Effector memory CD8-positive, alpha-beta T cell (primary cell): ENCODE data around the gene DGCR8.
"Not testable (repeated sequence)": the region's sequence is repeated elsewhere in the genome, so short reads cannot be mapped to it uniquely, and the experiment has no call there.

Source experiments
- ATAC-seq: fragments of 150-1000 bp; cut with Tn5 transposase; replicated peaks from 2 replicates; pipeline ENCODE4 v1.10.0; 2021; ENCODE audit warnings: mild to moderate bottlenecking, moderate library complexity
- DNase-seq, 3 experiments: peaks; one replicate each; pipeline ENCODE4 v3.0.0; 2021
- H3K27ac Mint-ChIP-seq, 2 donors: one replicate each; pipeline ENCODE4 v1.8.0; 2022; ENCODE audit warnings: mild to moderate bottlenecking in 2 of 2, mixed read lengths in 2 of 2, moderate library complexity in 2 of 2
- H3K27me3 Mint-ChIP-seq, 2 donors: one replicate each; pipeline ENCODE4 v1.8.0; 2022; ENCODE audit warnings: mixed read lengths in 2 of 2
- H3K36me3 Mint-ChIP-seq: one replicate; pipeline ENCODE4 v1.8.0; 2022; ENCODE audit warnings: mild to moderate bottlenecking, moderate library complexity, mixed read lengths; ENCODE audit not compliant: insufficient read depth
- H3K4me1 Mint-ChIP-seq, 2 donors: one replicate each; pipeline ENCODE4 v1.8.0; 2022; ENCODE audit warnings: low read depth in 2 of 2, mixed read lengths in 2 of 2
- H3K4me3 Mint-ChIP-seq, 2 donors: one replicate each; pipeline ENCODE4 v1.8.0; 2022; ENCODE audit warnings: mild to moderate bottlenecking in 2 of 2, mixed read lengths in 2 of 2, moderate library complexity in 2 of 2
- H3K9me3 Mint-ChIP-seq, 2 donors: one replicate each; pipeline ENCODE4 v1.8.0; 2022; ENCODE audit warnings: mixed read lengths in 2 of 2

DGCR8 gene

GRCh38 chr22:20065896-20066616 is 14.0 kb upstream of the DGCR8 start:
- Mint-ChIP-seq H3K27me3 (no peaks in the 10 kb centered on the region), H3K27ac (peak overlapping the region in 1 of 2 donors; percentile 4), H3K4me1 (peaks cover 4 to 7% of the 10 kb centered on the region in 2 donors), H3K36me3 (peaks cover 14% of the 10 kb centered on the region), H3K9me3 (no peaks in the 10 kb centered on the region), H3K4me3 (no peak overlapping the region)
- DNase-seq (no peak), ATAC-seq (no peak)

DNA sequence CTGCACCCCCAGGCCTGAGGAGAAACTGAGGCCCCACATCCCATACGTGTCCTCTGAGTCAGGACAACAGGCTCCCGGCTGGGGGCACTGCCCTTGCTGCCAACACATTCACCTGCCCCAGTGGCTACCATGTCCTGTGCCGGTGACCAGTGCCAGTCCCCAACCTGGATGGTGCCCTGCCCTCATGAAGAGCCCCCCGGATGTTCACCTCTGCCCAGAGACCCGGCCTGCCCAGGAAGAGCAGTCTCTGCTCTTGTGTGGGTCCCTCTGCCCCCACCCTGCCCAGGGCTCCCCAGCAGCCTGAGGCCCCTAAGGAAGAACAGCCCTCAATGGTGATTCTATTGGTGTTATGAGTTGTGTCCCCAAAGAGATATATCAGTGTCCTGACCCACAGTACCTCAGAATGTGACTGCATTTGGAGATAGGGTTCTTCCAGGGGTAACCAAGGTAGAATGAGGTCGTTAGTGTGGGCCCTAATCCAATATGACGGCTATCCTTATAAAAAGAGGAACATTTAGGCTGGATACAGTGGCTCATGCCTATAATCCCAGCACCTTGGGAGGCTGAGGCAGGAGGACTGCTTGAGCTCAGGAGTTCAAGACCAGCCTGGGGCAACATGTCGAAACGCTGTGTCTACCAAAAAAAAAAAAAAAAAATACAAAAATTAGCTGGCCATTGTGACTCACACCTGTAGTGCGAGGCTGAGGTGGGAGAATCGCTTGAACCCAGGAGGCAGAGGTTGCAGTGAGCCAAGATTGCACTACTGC is 13.2 kb upstream of the DGCR8 start:
- ATAC-seq: no peak
- no peak for DNase-seq
- no peaks in the 10 kb centered on the region for H3K27me3 Mint-ChIP-seq
- H3K27ac Mint-ChIP-seq: peak overlapping the region in 1 of 2 donors; percentile 4
- H3K36me3 Mint-ChIP-seq: peaks cover 10% of the 10 kb centered on the region
- H3K4me1 Mint-ChIP-seq: peaks cover 2 to 7% of the 10 kb centered on the region in 2 donors
- H3K4me3 Mint-ChIP-seq: no peak overlapping the region
- no peaks in the 10 kb centered on the region for H3K9me3 Mint-ChIP-seq

- H3K4me3 Mint-ChIP-seq, ATAC-seq, H3K4me1 Mint-ChIP-seq, H3K36me3 Mint-ChIP-seq, H3K27ac Mint-ChIP-seq, H3K27me3 Mint-ChIP-seq, H3K9me3 Mint-ChIP-seq, DNase-seq: not testable (repeated sequence)
These were observed 12.7 kb upstream of the DGCR8 start for GRCh38 chr22:20067384-20067682.

DNA sequence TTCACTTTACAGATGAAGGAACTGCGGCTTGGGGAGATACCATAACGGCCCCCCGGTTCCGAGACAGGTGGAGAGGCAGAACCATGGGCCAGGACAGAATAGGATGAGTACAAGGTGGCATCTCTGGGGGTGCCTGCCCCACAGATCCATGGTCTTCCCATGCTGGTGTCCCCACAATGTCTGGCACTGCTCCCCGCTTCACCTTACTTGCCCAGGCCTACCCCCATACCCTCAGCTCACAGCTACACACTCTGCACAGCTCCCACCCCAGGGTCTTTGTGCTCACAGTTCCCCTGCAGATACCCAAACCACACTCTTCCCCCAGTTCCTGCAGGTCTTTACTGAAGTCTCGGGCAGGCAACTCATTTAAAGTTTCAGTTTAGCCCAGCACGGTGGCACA is 11.4 kb upstream of the DGCR8 start:
- H3K36me3 Mint-ChIP-seq: peaks cover 4% of the 10 kb centered on the region
- no peaks in the 10 kb centered on the region for H3K9me3 Mint-ChIP-seq
- DNase-seq (no peak), ATAC-seq (no peak)
- peaks cover 2 to 4% of the 10 kb centered on the region in 2 donors for H3K4me1 Mint-ChIP-seq
- H3K27ac Mint-ChIP-seq: peak overlapping the region in 1 of 2 donors; percentile 57
- no peaks in the 10 kb centered on the region for H3K27me3 Mint-ChIP-seq
- no peak overlapping the region for H3K4me3 Mint-ChIP-seq

GRCh38 chr22:20069331-20070042 is 10.6 kb upstream of the DGCR8 start:
- no peaks in the 10 kb centered on the region for H3K9me3 Mint-ChIP-seq
- H3K4me3 Mint-ChIP-seq: no peak overlapping the region
- ATAC-seq (no peak), DNase-seq (no peak)
- peaks cover 4% of the 10 kb centered on the region for H3K36me3 Mint-ChIP-seq
- H3K27me3 Mint-ChIP-seq: no peaks in the 10 kb centered on the region
- peaks cover 2 to 4% of the 10 kb centered on the region in 2 donors for H3K4me1 Mint-ChIP-seq
- peak overlapping the region in 1 of 2 donors; percentile 57 for H3K27ac Mint-ChIP-seq

DNA sequence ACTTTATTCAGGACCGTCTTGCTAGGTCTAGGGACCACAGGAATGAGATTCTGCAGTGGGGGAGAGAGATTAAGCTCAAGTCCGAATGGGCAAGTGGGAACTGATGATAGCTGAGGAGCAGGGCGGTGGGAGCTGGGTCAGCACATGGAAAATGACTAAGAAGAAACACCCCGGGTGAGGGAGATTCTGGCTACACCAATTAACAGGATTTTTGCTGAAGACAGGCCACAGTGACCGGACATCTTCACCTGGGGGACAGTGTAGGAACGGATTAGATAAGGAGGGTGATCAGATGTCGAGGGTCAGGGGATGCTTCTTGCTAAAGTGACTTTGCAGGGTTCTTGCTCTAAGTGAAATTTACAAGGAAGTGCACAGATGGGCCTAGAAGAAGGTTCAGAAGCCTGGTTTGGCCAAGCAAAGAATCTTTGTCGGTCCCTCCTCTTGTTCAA is 8.5 kb upstream of the DGCR8 start:
- ATAC-seq: no peak

GRCh38 chr22:20076627-20077172 is 3.3 kb upstream of the DGCR8 start:
- DNase-seq (no peak), ATAC-seq (no peak)
- peaks cover 7% of the 10 kb centered on the region for H3K36me3 Mint-ChIP-seq
- H3K4me3 Mint-ChIP-seq: no peak overlapping the region
- no peak overlapping the region for H3K27ac Mint-ChIP-seq
- H3K27me3 Mint-ChIP-seq: no peaks in the 10 kb centered on the region
- H3K4me1 Mint-ChIP-seq: peaks cover 12% of the 10 kb centered on the region in 2 donors
- no peaks in the 10 kb centered on the region for H3K9me3 Mint-ChIP-seq

More for the DNA sequence above, 8.5 kb upstream of the DGCR8 start:
- Mint-ChIP-seq H3K9me3 (no peaks in the 10 kb centered on the region), H3K36me3 (peaks cover 4% of the 10 kb centered on the region), H3K27me3 (no peaks in the 10 kb centered on the region), H3K27ac (no peak overlapping the region), H3K4me1 (peaks cover 2 to 4% of the 10 kb centered on the region in 2 donors), H3K4me3 (no peak overlapping the region)
- DNase-seq: no peak

DNA sequence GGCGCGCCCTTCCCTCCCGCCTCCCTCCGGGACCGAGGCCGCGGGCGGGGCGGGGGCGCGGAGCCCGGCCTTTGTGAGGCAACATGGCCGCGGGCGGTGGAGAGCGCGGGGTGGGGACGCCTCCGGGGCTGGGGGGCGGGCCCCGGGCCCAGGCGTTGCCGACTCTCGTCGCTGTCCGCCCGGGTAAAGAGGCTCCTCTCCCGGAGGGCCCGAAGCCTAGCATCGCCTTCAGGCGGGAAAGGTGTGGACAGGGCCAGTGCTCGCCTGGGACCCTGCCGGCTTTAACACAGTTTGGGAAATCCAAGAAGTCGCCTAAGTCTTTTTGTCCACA is 369 bp downstream of the DGCR8 start:
- Mint-ChIP-seq H3K27me3 (no peaks in the 10 kb centered on the region), H3K36me3 (peaks cover 19% of the 10 kb centered on the region), H3K4me1 (peaks cover 43% of the 10 kb centered on the region in 2 donors), H3K4me3 (peak overlapping the region; percentile 56 to 89), H3K27ac (peak overlapping the region; percentile 35 to 90), H3K9me3 (no peaks in the 10 kb centered on the region)
- DNase-seq: peak; percentile 54 to 55 (median 55)
- peak; percentile 72 for ATAC-seq

GRCh38 chr22:20080776-20081654 is 974 bp downstream of the DGCR8 start:
- peaks cover 25% of the 10 kb centered on the region for H3K36me3 Mint-ChIP-seq
- peak overlapping the region; percentile 35 to 90 for H3K27ac Mint-ChIP-seq
- H3K9me3 Mint-ChIP-seq: no peaks in the 10 kb centered on the region
- H3K27me3 Mint-ChIP-seq: no peaks in the 10 kb centered on the region
- no peak for ATAC-seq
- peak overlapping the region; percentile 56 to 89 for H3K4me3 Mint-ChIP-seq
- DNase-seq: no peak
- H3K4me1 Mint-ChIP-seq: peaks cover 44% of the 10 kb centered on the region in 2 donors

- Mint-ChIP-seq H3K9me3 (no peaks in the 10 kb centered on the region), H3K27me3 (no peaks in the 10 kb centered on the region), H3K4me1 (peaks cover 63 to 64% of the 10 kb centered on the region in 2 donors), H3K36me3 (peaks cover 40% of the 10 kb centered on the region), H3K27ac (peak overlapping the region in 1 of 2 donors; percentile 83), H3K4me3 (peak overlapping the region; percentile 56 to 63)
- DNase-seq: no peak
- no peak for ATAC-seq
These were observed 3.3 kb downstream of the DGCR8 start for GRCh38 chr22:20083157-20083890.

GRCh38 chr22:20083891-20084546 is 4.0 kb downstream of the DGCR8 start:
- Mint-ChIP-seq H3K27ac (peak overlapping the region in 1 of 2 donors; percentile 83), H3K4me1 (peaks cover 68 to 71% of the 10 kb centered on the region in 2 donors), H3K36me3 (peaks cover 40% of the 10 kb centered on the region), H3K9me3 (no peaks in the 10 kb centered on the region), H3K4me3 (peak overlapping the region; percentile 43 to 63), H3K27me3 (no peaks in the 10 kb centered on the region)
- ATAC-seq (no peak), DNase-seq (no peak)
